GM19452 (cell line): ENCODE data around the gene CRELD1.
"Not testable (repeated sequence)": the region's sequence is repeated elsewhere in the genome, so short reads cannot be mapped to it uniquely, and the experiment has no call there.

Experiments used
- ATAC-seq: cut with Tn5 transposase; IDR thresholded peaks from one replicate; pipeline ENCODE4 v1.9.1; 2021; ENCODE audit not compliant: unreplicated experiment

The CRELD1 gene

DNA sequence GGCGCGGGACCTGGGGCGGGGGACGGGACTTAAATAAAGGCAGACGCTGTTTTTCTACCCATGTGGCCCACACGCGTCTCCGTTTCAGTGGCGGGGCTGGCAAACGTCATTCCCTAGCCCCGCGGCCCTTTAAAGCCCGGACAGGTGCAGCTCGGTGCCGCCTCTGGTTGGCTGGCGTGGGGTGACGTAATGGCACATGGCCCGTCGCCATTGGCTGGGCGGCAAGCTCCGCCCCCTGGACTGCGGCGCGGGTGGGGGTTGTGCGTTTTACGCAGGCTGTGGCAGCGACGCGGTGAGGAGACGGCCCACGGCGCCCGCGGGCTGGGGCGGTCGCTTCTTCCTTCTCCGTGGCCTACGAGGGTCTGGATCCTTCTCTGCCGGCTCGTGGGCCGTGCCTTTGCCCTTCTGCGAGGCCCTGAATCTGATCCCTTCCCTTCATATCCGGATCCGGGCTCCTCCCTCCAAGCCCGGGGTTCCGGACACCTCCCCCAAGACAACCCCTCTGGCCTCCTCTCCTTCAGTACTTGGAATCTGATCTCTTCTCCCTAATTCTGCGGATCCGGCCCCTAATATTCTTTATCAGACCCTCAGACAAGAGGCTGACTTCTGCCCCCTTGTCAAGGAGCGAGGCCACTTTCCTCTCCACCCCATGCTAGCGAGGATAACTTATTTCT is at the start of gene CRELD1:
CRELD1 (plus strand) TSS at position 274 of the 674 bp plus-strand sequence. CDS start 605 bp downstream, outside the sequence.
- peak; percentile 86 for ATAC-seq

GRCh38 chr3:9884555-9885165 is 49.0 kb upstream of the CRELD1 start:
- no peak for ATAC-seq

GRCh38 chr3:9886328-9886727 is 47.3 kb upstream of the CRELD1 start:
- no peak for ATAC-seq

GRCh38 chr3:9887480-9887879 is 46.2 kb upstream of the CRELD1 start:
- ATAC-seq = no peak

DNA sequence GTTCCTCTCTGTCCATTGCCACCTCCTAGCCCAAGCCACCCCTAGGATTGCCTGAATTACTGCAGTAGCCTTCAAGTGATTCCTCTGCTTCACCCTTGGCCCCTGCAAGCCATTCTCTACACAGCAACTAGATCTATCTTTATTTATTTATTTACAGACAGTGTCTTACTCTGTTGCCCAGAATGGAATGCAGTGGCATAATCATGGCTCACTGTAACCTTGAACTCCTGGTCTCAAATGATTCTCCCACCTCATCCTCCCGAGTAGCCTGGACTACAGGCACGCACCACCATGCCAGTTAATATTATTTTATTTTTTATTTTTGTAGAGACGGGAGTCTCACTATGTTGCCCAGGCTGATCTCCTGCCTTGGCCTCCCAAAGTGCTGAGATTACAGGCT is 45.1 kb upstream of the CRELD1 start:
- no peak for ATAC-seq

DNA sequence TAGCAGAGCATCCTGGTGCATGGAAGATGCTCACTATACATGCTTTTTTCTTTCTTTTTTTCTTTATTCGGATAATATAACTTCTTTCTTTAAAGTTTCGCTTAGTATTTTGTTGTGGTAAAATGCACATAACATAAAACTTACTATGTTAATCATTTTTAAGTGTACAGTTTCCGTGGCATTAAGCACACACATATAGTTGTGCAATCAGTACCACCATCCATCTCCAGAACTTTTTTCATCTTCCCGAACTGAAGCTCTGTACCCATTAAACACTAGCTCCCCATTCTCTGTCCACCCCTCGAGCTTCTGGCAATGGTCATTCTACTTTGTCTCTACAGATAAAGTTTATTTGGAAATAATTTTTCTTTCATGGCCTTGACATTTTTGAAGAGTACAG is 44.2 kb upstream of the CRELD1 start:
- no peak for ATAC-seq

DNA sequence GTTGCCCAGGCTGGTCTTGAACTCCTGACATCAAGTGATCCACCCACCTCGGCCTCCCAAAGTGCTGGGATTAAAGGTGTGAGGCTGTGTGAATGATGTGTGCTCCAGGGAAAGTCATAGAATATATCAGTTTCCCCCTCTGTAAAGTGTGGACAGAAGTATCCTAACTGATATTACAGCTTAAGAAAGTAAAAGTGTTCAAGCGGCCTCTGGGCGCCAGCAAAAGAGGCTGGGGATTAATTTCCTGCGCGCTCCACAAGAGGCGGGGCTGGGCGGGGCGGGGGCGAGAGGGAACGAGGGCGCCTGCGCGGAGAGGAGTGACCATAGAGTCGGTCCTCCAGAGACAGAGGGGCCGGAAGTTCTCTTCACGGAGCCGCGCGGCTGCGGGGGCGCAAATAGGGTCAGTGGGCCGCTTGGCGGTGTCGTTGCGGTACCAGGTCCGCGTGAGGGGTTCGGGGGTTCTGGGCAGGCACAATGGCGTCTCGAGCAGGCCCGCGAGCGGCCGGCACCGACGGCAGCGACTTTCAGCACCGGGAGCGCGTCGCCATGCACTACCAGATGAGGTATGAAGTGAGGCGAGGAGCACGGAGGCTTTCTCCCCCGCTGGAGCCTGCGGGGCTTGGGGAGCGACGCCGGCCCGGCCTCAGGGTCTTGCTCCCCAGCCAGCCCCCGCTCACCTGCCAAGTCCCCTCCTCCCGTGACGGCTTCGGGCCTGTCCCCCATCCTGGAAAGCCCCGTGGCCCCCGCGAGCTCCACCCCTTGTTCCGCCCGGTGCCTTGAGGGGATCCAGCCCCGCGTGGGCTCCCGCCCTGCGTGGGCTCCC is 43.2 kb upstream of the CRELD1 start, which contains the start of gene JAGN1:
JAGN1 (plus strand) TSS at position 362 of the 823 bp plus-strand sequence; CDS start at position 475, 113 bp downstream.
- peak; percentile 71 for ATAC-seq

DNA sequence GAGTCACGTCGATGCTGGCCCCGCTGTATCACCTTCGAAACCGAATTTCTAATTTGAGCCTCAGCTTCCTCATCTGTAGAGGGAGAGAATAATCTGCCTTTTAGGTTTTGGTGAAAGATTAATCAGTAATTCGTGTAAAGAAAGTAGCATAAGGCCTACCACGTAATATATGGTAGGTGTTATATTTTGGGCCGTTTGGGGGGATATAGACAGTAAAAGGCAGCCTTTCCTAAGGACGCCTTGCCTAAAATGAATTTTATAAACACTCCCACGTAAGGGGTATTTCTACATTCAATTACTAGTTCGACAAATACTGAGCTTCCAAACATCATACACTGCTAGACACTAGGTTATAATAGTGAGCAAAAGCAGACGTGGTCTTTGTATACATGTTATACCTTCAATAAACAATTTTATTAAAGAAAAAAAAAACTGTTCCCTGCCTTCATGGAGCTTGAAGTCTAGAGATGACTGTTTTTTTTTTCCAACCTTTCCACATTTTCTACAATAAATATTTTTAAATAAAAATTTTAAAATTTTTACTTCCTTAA is 42.5 kb upstream of the CRELD1 start:
- ATAC-seq = no peak

- ATAC-seq = no peak
Observed at GRCh38 chr3:9893739-9894138, 39.9 kb upstream of the CRELD1 start.

GRCh38 chr3:9895715-9896114 is 37.9 kb upstream of the CRELD1 start:
- not testable (repeated sequence) for ATAC-seq

DNA sequence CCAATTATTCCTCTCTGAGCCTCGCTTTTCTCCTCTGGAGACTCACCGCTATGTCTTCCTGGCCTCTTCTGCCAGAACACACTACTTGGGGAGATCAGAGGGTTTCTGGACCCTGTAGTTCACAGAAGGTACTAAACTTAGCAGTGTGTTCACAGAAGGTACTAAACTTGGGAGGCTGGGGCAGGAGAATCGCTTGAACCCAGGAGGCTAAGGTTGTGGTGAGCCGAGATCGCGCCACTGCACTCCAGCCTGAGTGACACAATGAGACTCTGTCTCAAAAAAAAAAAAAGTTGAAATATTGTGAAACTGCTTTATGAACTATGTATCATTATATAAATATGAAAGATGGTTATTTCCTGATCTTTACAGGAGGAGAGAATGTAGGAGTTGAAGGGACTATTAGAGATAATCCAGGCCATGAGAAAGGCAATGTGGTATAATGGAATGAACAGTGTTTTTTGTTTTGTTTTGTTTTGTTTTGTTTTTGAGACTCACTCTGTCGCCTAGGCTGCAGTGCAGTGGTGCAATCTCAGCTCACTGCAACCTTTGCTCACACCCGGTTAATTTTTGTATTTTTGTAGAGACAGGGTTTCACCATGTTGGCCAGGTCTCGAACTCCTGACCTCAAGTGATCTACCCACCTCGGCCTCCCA is 36.8 kb upstream of the CRELD1 start:
- not testable (repeated sequence) for ATAC-seq

DNA sequence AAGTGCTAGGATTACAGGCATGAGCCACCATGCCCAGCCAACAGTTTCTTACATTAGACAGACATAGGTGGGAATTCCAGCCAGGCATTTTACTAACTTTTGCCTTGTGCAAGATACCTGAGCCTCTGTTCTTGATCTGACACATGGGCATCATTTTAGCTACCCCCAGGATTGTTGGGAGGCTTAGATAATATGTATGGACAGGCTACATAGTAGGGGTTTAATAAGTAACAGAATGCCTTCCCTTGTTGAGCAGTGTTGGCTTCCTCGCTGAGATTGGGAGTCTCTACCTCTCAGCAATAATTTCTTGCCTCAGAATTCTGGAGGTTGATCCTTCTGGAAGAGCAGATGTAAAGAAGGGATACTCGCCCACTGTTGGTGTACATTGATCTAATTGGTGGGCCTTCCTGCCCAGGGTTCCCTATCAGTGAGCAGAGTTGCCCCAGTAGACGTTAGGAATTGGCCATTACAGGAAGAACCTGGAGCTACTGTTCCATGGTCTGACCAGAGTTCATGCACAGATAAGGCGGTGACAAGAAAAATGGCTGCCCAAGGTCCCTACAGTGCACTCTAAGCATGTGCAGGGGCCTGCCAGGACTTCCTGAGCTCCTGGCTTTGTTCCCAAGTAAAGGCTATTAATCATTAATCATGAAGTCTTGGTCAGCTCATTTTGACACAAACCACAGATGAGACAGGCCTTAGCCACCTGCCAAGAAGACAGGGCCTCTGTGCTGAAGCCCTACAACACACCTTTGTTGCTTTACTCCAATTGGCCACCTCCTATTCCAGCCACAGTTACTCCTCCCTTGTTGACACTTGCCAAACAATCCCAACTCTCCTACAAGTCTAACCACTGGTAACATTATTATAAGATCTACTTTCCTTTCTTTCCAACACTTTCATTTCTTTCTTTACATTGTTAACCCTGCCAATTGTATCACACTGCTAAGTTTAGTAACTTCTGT is 35.9 kb upstream of the CRELD1 start:
- peak; percentile 61 for ATAC-seq

GRCh38 chr3:9898467-9899241 is 35.0 kb upstream of the CRELD1 start:
- no peak for ATAC-seq

DNA sequence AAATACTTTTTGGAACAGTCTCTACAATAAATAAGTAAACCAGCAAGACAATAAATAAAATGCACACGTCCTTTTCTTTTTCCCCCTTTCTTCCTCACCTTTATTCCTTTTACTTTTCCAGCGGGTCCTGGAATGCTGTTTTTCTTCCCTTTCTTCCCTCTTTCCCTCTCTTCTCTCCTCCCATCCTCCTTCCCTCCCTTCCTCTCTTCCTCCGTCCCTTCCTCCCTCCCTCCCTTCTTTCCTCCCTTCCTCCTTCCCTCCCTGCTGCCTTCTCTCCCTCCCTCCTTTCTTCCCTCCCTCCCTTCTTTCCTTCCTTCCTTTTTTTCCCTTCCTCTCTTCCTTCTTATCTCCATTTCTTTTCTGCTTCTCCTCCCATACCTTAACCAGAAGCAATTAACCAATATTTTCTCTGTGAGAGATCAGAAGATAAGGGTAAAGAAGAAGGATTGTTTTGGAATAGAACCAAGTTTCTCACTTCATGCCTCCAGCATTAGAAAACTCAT is 34.3 kb upstream of the CRELD1 start:
- no peak for ATAC-seq

DNA sequence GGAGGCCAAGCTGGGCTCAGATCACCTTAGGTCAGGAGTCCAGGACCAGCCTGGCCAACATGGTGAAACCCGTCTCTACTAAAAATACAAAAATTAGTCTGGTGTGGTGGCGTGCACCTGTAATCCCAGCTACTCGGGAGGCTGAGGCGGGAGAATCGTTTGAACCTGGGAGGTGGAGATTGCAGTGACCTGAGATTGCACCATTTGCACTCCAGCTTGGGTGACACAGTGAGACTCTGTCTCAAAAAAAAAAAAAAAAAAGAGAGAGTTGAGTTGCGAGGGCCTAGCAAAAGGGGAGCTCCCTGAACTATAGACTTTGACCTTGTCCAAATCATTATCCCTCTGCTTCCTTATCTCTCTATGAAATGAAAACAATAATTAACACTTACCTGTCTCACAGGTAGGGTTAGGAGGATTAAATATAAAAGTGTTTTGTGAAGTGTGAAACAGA is 32.6 kb upstream of the CRELD1 start:
- ATAC-seq = not testable (repeated sequence)

DNA sequence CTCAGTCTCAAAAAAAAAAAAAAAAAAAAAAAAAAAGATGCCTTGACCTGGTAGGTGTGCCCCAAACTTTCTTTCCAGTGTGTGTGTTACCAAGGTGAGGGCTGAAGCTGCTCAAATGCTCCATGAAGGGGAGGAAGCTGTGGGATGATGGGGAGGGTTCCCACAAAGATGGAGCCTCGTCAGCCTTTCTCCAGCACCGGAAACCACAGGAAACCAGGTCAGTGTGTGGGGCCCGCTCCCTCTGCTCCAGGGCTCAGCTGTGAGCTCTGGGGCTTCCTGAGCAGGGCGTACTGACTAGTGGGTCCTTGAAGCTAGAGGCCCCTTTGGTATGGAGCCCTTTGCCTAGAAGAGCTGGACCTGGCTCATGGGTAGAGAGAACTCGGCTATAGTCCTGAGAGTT is 31.7 kb upstream of the CRELD1 start:
- ATAC-seq = no peak

DNA sequence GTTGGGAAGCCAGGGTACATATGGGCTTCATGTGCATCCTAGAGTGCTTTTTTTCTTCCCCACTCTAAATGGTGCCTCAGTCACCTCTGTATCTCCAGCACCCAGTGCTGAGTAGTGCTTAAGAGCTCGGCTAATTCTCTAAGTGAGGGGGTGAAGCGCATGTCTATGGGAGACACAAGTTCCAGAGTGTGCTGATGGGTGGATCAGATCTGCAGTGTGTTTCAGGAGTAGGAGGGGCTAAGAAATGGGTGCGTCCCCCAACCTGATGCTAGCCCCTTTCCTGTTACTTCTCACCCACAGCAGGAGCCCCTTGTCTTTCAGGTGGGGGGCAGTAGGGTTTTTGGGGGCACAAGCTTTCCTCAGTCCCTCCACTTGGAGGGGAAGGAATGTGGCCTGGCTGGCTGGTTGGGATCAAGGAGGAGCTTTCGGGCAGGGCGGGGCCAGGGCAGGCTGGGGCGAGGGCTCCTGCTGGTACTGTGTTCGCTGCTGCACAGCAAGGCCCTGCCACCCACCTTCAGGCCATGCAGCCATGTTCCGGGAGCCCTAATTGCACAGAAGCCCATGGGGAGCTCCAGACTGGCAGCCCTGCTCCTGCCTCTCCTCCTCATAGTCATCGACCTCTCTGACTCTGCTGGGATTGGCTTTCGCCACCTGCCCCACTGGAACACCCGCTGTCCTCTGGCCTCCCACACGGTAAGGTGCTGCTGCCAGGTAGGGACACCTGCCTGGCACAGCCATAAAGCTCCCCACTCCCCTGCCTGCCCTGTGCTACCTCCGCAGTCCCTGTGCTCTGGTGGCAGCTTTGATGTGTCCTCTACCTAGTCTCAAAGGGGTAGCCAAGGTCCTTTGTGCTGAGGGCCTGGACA is 31.0 kb upstream of the CRELD1 start, which contains the start of gene IL17RE:
IL17RE (plus strand) TSS at position 477 of the 866 bp plus-strand sequence; CDS start at position 562, 85 bp downstream.
- ATAC-seq = no peak

GRCh38 chr3:9903238-9903624 is 30.4 kb upstream of the CRELD1 start:
- ATAC-seq = no peak
